Jurkat, Clone E6-1 (cell line): Measurements from ENCODE around the gene DPM1.

Source experiments
- DNase-seq: peaks from one replicate; pipeline ENCODE4 v3.0.0-alpha.2; 2011; ENCODE audit warnings: low read depth, low spot score
- H3K4me3 ChIP-seq: 2 replicates; pipeline ENCODE4 v1.5.1; 2011; ENCODE audit warnings: mild to moderate bottlenecking, low read length, control low read depth, moderate library complexity

Gene DPM1

DNA sequence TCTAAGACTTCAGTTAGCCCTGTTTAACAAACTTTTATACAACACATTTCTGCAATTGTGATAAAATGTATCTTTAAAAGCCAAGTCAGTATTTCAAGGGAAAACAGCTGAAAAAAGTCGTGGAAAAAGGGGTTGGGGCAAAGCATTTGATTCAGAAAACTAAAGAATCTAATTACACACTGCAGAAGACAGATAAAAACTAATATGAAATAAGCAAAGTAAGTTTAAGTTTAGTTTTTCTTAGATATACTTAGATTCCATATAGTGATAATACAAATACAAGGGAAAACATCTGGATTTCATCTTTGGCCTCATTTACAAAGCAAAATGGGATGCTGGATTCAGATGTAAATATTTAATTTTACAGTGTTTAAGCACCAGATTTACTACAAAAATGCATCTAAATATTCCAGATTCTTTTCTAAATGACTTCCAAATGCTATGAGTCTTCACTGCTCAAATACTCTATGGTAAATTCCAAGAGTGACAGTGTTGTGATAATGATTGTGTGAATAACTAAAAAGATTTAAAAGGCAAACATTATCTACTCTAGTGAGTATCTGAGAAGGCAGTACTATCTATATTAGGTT is 25.5 kb downstream of the DPM1 start:
- DNase-seq = no peak
- H3K4me3 ChIP-seq = no peak overlapping the region

DNA sequence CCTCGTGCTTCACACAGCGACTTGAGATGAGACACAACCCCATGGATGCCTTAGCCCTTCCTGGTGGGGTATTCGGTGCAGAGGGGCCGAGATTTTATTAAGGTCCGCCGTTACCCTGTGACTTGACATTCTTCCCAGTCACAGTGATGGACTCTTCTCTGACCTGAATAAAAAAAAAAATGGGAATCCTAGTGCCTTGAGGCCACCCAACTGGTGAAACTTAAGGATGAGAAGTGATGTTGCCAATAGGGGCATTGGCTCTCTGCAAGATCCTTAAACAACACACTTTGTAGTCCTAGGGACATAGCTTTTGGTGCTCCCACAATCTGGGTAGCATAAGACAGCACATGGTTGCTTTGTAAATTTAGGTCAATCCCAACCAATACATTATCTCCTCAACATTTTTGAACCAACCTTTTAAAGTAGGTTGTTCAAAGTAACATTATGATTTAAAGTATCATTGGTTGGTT is 26.3 kb downstream of the DPM1 start:
- DNase-seq = no peak
- H3K4me3 ChIP-seq = no peak overlapping the region

DNA sequence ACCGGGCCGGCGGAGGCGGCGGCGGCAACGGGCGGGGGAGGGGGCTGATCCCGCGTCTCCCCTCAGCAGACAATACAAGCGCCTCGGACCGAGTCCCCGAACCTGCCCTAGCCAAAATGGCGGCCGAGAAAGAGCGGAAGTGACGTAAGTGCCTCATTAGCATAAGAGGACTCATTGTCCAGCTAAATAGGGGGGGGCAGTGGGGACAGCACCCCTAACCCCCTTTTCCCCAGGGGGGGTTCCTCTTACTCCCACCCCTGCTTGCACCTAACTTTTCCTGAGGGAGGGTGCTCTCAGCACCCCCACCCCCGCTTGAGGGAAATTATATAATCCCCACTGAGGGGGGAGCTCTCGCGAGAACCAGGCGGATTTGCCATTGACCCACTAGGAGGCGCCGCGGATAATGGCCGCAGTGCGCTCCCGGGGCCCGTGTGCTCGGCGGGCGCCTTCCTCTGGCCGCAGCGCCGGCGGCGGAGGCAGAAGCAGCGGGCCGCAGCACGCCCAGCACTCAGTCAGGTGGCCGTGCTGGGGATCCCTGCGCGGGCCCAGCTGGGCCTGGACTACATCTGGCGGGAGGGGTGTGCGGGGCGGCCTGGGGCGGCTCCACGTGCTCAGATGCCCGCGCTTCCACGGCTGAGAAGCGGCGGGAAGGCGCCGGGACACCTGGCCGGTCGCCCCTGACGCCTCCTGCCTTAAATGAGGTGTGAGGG is 26.9 kb downstream of the DPM1 start, which contains the start of gene ADNP:
Gene ADNP, minus strand, starts transcription at position 132 of the 710 bp plus-strand sequence. CDS start 27,441 bp downstream, outside the sequence.
- H3K4me3 ChIP-seq = peak within 1 kb of the TSS; percentile 93
- peak; percentile 68 for DNase-seq

DNA sequence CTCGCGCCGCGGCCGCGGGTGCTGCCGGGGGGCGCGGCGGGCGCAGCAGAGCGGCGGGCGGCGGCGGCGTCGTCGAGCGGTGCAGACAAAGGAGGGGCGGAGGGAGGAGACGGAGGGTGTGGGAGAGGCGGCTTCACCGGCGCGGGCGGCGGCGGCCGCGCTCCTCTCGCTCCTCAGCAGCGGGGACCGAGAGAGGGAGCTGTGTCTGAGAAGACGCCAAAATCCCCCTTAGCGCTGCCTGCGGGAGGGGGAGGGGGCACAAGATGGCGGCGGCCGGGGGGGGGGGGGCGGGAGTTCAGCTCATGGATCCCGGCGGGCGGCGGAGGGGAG is 27.4 kb downstream of the DPM1 start:
- peak overlapping the region; percentile 56 for H3K4me3 ChIP-seq
- no peak for DNase-seq

DNA sequence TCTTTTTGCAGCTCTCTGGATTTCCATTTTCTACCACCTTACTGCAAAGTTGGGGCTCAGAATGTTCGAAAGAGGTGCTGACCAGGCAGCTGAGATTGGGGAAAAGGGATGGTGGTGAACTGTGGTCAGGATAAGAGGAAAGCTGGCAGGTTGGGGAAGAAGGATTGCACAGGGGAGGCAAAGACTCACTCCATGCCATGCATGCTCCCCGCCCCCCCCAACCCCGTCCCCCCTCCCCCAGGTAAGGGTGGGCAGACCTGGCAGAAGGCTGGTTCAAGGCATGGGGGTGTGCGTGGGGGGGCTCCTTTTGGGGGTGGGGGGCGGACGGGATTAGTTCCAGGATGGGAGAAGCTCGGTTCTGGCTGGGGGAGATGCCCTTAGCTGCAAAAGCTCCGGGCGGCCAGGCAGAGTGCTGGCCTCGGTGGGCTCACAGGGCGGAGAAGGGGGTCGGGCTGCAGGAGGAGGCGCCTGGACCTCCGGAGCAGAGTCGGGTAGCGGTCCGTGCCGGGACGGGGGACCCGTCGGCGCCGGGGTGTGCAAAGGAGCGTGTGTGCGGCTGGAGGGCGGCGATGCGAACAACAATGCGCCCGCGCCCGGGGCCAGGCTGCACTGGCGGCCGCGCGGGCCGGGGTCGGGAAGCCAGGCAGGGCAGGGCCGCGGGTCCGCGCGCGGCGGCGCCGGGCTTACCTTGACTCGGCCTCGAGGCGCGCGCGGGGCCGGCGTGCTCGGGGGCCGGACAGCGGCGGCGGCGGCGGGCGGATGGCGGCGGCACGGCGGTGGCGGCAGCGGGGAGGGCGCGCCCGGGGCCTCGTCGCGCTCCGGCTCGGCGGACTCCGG is 28.0 kb downstream of the DPM1 start:
- DNase-seq = no peak
- peak overlapping the region; percentile 93 for H3K4me3 ChIP-seq

DNA sequence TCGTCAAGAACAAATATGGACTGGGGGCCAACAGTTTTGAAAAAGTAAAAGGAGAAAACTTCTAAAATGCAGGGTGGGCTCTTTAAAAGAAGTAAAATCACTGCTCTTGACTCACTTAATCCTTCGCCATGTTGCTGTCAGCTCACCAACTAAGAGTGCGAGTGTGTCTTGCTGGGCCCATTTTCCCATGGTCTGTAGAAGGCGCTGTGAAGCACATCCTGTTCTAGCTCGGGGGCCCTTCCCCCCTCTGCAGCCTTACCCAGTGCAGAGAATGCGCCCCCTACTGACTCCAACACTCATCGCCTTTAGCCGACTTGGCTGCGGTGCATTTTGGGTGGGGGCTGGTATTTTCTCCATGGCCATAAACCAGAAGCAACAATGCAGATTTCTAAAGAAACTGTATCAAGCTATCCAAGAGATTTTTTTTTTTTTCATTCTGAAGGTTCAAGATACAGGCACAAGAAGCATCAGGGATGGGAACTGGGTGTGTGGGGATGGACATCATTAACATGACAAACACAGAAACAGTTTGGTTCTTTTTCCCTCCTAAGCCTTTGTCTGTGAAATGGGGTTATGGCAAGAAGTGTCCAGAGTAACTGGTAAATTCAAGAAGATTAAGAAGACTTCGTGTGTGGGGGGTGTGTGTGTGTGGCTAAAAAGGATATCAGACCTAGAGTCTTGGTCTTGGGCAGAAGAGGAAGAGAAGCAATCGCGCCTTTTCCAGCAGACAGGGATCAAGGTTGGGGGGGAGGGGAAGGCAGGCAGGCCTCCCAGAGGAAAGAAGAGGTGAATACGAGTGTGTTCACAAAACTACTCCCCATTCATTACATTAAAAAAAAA is 28.8 kb downstream of the DPM1 start:
- H3K4me3 ChIP-seq = peak overlapping the region; percentile 93
- DNase-seq = peak; percentile 97

DNA sequence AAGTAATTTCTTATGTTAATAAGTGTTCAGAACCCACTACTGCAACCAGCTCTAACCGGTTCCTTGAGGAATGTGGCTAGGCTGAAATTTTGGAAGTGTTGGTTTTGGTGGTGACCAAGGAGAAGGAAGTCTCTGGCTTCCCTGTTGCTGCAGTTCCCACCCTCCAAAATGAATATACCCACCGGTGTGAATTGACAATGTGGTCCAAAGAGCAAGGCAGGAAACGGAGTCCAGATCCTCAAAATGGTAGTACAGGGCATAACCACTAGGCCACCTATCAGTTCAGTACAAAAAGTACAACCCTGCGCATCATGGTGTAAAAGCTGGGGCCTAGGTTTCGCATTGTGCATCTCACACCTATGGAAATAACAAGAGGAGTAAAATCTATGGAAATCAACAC is 29.9 kb downstream of the DPM1 start:
- peak; percentile 16 for DNase-seq
- H3K4me3 ChIP-seq = no peak overlapping the region

DNA sequence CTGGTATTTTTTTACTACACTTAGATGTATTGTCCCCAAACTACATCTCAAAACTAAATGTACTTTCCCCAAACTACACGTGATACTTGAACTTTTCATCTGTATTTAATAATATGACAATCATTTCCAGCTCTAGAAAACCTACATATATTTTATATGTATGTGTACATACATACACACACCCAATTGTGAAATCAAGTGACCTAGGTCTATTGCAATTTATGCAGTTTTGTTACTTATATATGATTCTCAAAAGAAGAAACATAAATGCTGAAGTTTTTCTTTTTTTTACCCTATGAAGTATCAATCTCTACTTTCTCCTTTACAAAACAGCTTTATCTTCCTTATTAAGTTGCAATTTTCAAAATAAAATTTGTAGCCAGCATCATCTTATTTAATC is 31.8 kb downstream of the DPM1 start:
- H3K4me3 ChIP-seq = no peak overlapping the region
- no peak for DNase-seq

DNA sequence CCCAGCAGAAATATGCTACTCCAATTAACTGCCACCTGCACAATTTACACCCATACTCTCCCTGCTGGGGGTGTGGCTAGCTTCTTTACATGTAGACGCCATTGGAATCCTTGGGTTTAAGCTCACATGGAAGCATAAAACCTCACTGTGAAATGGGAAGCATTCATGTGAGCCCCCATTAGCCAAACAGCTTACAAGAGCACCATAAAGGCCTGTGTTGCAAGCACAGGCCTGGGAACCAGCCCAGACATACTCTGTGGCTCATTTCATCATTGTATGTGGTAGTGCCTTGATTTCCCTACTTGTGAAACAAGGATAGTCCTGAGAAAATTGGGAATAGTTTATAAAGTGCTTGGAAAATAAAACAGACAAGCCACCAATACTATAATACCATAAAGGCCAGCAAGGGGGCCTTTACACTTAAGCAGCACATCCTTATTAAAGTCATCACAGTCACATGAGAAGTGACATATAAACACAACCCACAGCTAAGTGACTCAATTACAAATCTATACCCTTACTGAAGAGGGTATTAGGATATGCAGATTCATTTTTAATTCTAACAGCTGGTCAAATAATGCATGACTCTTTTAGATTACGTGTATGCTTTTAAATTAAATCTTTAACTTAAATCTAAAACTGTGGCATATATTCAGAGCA is 33.9 kb downstream of the DPM1 start:
- no peak for DNase-seq
- no peak overlapping the region for H3K4me3 ChIP-seq

DNA sequence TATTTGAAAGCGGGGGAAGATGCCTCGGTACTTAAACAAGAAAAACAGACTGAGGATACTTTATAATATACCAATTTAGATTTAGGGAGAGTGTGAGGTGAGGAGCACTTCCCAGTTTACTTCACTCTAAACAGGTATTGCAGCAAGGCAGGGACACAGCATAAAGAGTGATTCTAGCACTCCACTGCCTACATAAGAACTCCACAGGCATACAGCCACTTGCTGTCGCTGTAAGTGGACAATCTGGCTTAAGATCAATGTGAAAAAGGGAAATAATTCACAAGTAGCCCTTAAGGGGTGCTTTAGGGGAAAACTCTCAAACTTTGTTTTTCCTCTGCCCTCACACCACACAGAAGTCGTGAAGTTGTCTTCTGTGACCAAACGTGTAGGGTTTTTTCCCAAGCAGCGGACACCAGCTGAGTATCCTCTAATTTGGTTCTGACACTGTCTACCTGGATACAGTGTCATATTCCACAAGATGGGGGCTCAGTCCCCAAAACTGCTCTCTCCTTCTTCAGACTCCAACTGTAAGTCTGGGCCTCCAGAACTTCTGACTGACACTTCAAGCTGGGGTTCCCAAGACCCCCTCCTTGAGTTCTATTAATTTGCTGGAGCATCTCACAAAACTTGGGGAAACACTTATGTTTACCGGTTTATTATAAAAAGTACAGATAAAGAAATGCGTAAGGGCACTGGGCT is 36.4 kb downstream of the DPM1 start:
- DNase-seq = no peak

DNA sequence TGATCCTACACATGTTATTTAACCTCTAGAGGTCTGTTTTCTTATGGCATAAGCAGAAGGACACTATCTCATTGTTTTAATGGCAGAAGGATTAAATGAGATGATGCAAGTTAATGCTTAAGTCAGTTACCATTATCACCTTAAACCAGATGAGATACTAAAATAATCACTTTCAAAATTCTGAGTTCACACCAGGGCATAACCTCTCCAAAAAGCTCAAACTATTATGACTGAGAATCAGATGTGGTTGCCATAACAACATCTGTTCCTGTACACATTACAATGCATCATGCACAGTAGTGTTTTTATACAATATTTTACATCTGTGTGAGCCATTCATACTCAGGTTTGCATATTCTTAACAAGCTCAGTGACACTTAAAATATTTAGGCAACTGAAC is 37.3 kb downstream of the DPM1 start:
- H3K4me3 ChIP-seq = no peak overlapping the region
- DNase-seq = no peak

More for the DNA sequence above, 36.4 kb downstream of the DPM1 start:
- H3K4me3 ChIP-seq = no peak overlapping the region

DNA sequence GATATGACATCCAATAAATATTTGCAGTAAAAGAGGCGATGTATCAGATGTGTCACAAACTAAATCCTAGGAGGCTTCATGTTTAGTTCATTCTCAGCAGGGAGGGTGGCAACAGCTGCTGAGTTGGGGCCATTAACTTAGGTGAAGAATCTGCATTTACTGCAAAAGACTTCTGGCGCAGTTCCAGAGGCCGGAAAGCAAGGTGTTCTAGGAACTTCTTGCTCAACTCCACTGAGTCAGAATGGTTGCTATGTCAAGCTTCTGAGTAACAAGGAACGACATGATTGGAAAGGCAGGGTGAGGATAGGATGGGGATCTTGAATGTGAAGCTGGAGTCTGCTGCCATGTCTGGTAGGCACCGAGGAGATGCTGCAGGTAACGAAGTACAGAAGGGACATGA is 38.8 kb downstream of the DPM1 start:
- no peak overlapping the region for H3K4me3 ChIP-seq
- no peak for DNase-seq

DNA sequence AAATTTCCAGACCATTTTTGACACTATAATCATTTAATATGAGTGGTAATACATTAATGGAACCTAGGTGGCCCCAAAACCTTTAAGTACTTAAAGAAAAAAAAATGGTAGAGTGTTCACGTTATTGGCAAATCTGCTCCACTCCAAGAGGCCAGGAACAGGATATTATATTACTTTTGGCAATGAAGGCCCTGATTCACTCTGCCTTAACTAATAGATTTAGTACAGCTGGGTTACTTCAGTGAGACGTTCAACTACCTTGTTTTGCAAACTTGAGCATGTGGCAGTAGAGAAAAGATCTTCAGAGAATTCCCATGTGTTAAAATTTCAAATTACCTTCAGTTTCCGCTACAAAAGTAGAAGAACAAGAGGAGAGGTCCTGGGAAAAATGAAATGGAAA is 39.9 kb downstream of the DPM1 start:
- no peak overlapping the region for H3K4me3 ChIP-seq
- no peak for DNase-seq

DNA sequence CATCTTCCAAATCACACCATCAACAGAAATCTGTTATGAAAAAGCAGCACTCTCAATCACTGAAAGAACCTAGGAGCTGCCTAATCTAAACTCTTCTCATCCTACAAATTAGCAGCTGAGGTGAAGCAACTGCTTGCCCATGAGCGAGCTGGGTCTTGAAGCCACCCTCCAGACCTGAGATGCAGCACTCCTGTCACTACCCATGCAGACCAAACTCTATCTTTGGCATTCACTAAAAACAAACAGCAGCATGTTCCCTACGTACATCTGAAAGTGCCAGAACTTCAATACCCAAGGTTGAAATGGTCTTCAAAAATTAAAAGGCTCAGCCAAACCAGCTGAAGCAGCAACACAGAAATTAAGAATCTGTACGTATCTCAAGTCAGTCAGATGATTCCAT is 41.4 kb downstream of the DPM1 start:
- no peak for DNase-seq
- no peak overlapping the region for H3K4me3 ChIP-seq

DNA sequence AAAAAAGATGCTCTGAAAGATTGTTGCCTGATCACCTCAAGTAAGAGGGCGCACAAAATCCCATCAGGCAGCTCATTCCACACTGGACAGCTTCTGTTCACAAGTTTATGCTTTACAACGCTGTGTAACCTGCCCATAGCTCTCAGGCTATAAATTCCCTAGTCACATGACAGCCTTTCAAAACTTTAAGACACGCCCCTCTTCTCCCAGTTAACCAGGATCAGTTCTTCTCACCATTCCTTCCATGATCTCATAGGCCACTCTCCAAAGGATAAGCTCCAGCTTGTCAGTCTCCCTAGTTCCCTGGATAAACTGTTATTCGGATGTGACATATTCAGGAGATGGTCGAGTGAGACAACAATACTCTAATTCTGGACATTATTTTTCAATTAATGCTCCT is 42.1 kb downstream of the DPM1 start:
- no peak overlapping the region for H3K4me3 ChIP-seq
- DNase-seq = no peak

DNA sequence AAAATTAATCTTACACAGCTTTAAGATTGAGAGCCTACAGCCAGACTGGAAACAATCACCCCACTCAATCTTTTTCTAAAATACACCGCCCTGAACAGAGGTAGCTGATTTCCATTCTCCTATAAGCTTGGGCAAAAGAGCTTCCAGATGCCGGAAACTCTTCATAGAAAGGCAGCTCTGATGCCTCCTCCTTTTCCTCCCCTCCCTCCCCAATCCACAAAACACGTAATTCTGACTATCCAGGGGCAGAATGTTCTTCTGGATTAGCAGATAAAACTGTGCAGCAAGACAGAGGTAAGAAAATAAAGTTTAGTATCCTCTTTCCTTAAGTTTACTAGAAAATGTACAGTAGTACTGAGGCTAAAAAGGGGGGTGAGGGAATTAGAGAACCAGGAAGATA is 42.9 kb downstream of the DPM1 start:
- H3K4me3 ChIP-seq = no peak overlapping the region

DNA sequence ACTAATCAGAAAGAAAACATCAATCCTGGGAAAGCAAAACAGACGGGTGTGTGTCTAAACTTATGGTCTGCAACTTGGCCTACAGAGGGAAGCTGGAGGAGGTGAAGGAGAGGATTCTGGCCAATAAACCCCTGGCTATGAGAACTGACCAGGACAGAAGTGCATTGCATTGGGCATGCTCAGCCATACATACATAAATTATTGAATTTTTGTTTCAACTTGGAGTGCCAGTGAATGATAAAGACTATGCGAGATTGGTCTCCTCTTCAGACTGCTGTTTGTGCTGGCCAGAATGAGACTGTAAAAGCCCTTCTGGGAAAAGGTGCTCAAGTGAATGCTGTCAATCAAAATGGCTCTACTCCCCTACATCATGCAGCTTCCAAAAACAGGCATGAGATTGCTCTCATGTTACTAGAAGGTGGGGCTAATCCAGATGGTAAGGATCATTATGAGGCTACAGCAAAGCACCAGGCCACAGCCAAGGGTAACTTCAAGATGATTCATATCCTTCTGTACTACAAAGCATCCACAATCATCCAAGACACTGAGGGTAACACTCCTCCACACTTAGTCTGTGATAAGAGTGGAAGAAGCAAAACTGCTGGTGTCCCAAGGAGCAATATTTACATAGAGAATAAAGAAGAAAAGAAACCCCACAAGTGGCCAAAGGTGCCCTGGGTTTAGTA is 44.5 kb downstream of the DPM1 start:
- no peak overlapping the region for H3K4me3 ChIP-seq
- no peak for DNase-seq

More for the DNA sequence above, 42.9 kb downstream of the DPM1 start:
- no peak for DNase-seq

DNA sequence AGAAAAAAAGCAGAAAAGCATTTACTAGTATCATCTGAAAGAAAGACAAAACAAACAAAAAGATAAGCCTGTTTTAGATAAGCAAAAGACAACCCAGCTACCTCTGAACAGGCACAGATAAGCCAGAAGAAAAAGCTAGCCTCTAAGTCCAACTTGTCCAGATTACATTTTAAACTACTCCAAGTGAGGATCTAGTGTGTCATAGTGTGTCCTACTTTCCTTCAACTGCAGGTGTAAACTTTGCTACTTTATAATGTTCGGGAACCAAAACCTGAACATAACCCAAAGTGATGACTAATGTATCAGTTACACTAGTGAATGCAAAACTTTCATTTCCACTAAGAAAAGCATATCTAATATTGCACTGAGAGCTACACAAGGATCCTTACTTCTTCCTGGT is 46.6 kb downstream of the DPM1 start:
- H3K4me3 ChIP-seq = no peak overlapping the region
- no peak for DNase-seq
